B cell (primary cell): ENCODE measurements around the gene CIAO2A. TPM values are rescaled to one million over a fixed set of nuclear protein-coding genes. Genes with fewer than 3 reads are reported as not detected.

Experiments used
- ATAC-seq: fragments of 200-7000 bp; cut with Tn5 transposase; one replicate; pipeline ENCODE4 v1.10.0; 2021; ENCODE audit warnings: low read depth, mild to moderate bottlenecking, moderate number of reproducible peaks, moderate library complexity
- CTCF ChIA-PET: fragments of 350-600 bp; sonication (Branson Sonifier 250); formaldehyde crosslinking; loops from one replicate; lab custom pipeline; 2021; ENCODE audit warnings: antibody characterized with exemption, inconsistent platforms; lab: Charles Lee
- POLR2A ChIA-PET: fragments of 350-600 bp; sonication (Branson Sonifier 250); formaldehyde crosslinking; loops from one replicate; lab custom pipeline; 2021; ENCODE audit warnings: antibody characterized with exemption; lab: Charles Lee
- DNase-seq: peaks from one replicate; pipeline ENCODE4 v3.0.0; 2013
- H2AFZ ChIP-seq: 2 replicates; pipeline ENCODE4 v1.6.1; 2012; ENCODE audit warnings: mild to moderate bottlenecking, low read depth, low read length; ENCODE audit not compliant: insufficient read depth, poor library complexity, severe bottlenecking
- H3K27ac ChIP-seq, 2 donors: 1 replicate in 1 of 2; 2 replicates in 1 of 2; pipeline ENCODE4 v1.5.1; 2012 to 2013; ENCODE audit warnings: low read length in 2 of 2, mild to moderate bottlenecking in 2 of 2, moderate library complexity in 1 of 2
- H3K27me3 ChIP-seq, 4 experiments: fragments of 200-600 bp in 1 of 4; sonication (generic) in 1 of 4; replicated peaks in 1 of 4; 1 replicate in 2 of 4; 2 replicates in 2 of 4; pipeline versions ENCODE4 v1.6.1 to v1.7.0; 2013 to 2016; ENCODE audit warnings: low read length in 3 of 4, mild to moderate bottlenecking in 2 of 4, mixed read lengths in 1 of 4, moderate library complexity in 1 of 4; ENCODE audit not compliant: insufficient read depth in 4 of 4, control insufficient read depth in 3 of 4; ENCODE audit errors: control extremely low read depth in 1 of 4
- H3K36me3 ChIP-seq, 2 experiments: replicated peaks in 1 of 2; 1 replicate in 1 of 2; 2 replicates in 1 of 2; pipeline versions ENCODE4 v1.6.1 to v1.7.1; 2013; ENCODE audit warnings: low read length in 1 of 2; ENCODE audit not compliant: insufficient read depth in 2 of 2, control insufficient read depth in 1 of 2; ENCODE audit errors: control extremely low read depth in 1 of 2, extremely low read depth in 1 of 2
- H3K4me1 ChIP-seq, 2 donors: fragments of 200-600 bp in 1 of 2; sonication (generic) in 1 of 2; 1 replicate in 1 of 2; 2 replicates in 1 of 2; pipeline versions ENCODE4 v1.5.1 to v1.6.1; 2013 to 2017; ENCODE audit warnings: low read length in 2 of 2; ENCODE audit not compliant: control insufficient read depth in 2 of 2, insufficient read depth in 2 of 2
- H3K4me2 ChIP-seq: replicated peaks from 2 replicates; pipeline ENCODE3; 2012; ENCODE audit warnings: mild to moderate bottlenecking, low read depth, low read length; ENCODE audit not compliant: poor library complexity, severe bottlenecking
- H3K4me3 ChIP-seq, 5 experiments: fragments of 200-600 bp in 1 of 5; sonication (generic) in 1 of 5; 1 replicate in 3 of 5; 2 replicates in 2 of 5; pipeline versions ENCODE4 v1.5.1 to v1.7.0; 2011 to 2016; ENCODE audit warnings: low read length in 4 of 5, mild to moderate bottlenecking in 4 of 5, low read depth in 2 of 5, control low read depth in 1 of 5, moderate library complexity in 1 of 5; ENCODE audit not compliant: insufficient read depth in 1 of 5; ENCODE audit errors: control extremely low read depth in 1 of 5, extremely low read depth in 1 of 5
- H3K79me2 ChIP-seq: fragments of 200-600 bp; sonication (generic); one replicate; pipeline ENCODE4 v1.6.0; 2016; ENCODE audit warnings: low read length; ENCODE audit not compliant: control insufficient read depth, insufficient read depth
- H3K9ac ChIP-seq: fragments of 200-600 bp; sonication (generic); 2 replicates; pipeline ENCODE4 v1.6.1; 2017; ENCODE audit warnings: mild to moderate bottlenecking, low read length, moderate library complexity
- H3K9me3 ChIP-seq, 3 donors: one replicate each; pipeline versions ENCODE4 v1.6.1 to v1.7.1; 2013; ENCODE audit warnings: low read length in 2 of 3; ENCODE audit not compliant: control insufficient read depth in 2 of 3, insufficient read depth in 1 of 3; ENCODE audit errors: control extremely low read depth in 1 of 3
- H4K20me1 ChIP-seq: 2 replicates; pipeline ENCODE4 v1.6.0; 2012; ENCODE audit warnings: mild to moderate bottlenecking, low read length; ENCODE audit not compliant: insufficient read depth, control insufficient read depth, poor library complexity, severe bottlenecking
- H3K27ac Mint-ChIP-seq: one replicate; pipeline ENCODE4 v1.8.0; 2021; ENCODE audit warnings: mixed read lengths
- H3K27me3 Mint-ChIP-seq: one replicate; pipeline ENCODE4 v1.8.0; 2021; ENCODE audit warnings: mixed read lengths
- H3K4me1 Mint-ChIP-seq: one replicate; pipeline ENCODE4 v1.8.0; 2021; ENCODE audit warnings: mixed read lengths
- H3K4me3 Mint-ChIP-seq: one replicate; pipeline ENCODE4 v1.8.0; 2021; ENCODE audit warnings: mixed read lengths
- H3K9me3 Mint-ChIP-seq: one replicate; pipeline ENCODE4 v1.8.0; 2022; ENCODE audit warnings: mixed read lengths; ENCODE audit not compliant: insufficient read depth
- EZH2 ChIP-seq: IDR thresholded peaks from 2 replicates; pipeline ENCODE4 v1.6.1; 2012; ENCODE audit warnings: borderline replicate concordance, low read depth, mild to moderate bottlenecking, moderate library complexity, low read length; ENCODE audit not compliant: insufficient read depth, poor library complexity, severe bottlenecking
- WGBS: methylation state at CpG from one replicate; pipeline ENCODE4 v1.1.5; 2013; ENCODE audit warnings: missing lambda C conversion rate; ENCODE audit not compliant: insufficient coverage; 5-methylcytosine and 5-hydroxymethylcytosine counted together
- intact Hi-C: fragments of 100-400 bp; cut with micrococcal nuclease; formaldehyde crosslinking; loops from one replicate; pipeline ENCODE4 v1.10.0; 2022
- polyA minus RNA-seq: library from RNA; depleted of rRNA, polyadenylated mRNA; stranded (reverse); fragments of >200 nt; gene quantifications from 2 replicates; pipeline ENCODE4 v1.2.3, GENCODE V29; 2012
- polyA plus RNA-seq: library from polyadenylated mRNA; depleted of rRNA; stranded (reverse); fragments of >200 nt; gene quantifications from 2 replicates; pipeline ENCODE4 v1.2.3, GENCODE V29; 2012
- total RNA-seq, 2 donors: library from RNA; stranded (reverse); fragments of 120-200 nt in 1 of 2; gene quantifications; 1 replicate in 1 of 2; 2 replicates in 1 of 2; pipeline versions ENCODE4 v1.2.3 to v1.2.4, GENCODE V29; 2013 to 2022
- TF ChIP-seq, protein P1 (sequence below): fragments of 200-600 bp; IDR thresholded peaks from one replicate; pipeline ENCODE4 v1.8.0; 2022; ENCODE audit warnings: antibody characterized with exemption, mild to moderate bottlenecking

Gene CIAO2A, protein sequence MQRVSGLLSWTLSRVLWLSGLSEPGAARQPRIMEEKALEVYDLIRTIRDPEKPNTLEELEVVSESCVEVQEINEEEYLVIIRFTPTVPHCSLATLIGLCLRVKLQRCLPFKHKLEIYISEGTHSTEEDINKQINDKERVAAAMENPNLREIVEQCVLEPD
- total RNA-seq (64.4 and 68.2 TPM in 2 replicates), polyA plus RNA-seq (71.5 and 101 TPM in 2 replicates), polyA minus RNA-seq (44.7 and 49.3 TPM in 2 replicates)
- total RNA-seq (2013) = 137 TPM

DNA sequence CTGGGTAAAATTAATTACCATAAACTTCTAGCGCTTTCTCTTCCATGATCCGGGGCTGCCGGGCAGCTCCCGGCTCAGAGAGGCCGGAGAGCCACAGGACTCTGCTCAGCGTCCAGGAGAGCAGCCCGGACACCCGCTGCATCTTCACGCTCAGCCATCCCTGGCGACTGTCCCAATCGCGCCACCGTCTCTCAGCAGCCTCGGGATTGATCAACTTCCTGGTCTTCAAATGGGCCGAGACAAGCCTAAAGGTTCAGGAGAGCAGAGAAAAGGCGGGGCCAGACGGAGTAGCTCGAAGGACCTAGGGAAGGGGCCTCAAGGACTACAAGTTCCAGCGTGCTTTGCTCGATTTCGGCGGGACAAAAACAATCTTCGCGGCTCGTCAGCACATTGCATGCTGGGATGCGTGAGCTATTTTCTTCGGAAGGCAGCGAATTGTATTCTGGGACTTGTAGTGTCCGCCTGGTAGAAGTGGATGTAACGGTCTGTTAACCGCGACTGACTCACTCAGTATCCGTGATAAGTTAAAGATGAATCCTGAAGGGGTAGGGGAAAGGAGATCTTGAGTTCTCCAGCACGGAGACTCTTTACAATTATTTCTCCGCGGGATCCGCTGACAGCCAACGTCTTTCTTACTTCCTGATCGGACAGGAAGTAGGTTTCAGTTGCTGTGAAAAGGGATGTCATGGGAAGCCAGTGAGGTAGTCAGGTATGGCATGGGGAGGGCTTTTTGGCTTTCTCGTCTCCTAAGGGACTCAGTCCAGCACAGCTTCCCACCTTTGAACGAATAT is at the start of gene CIAO2A:
CIAO2A (minus strand) TSS at position 212 of the 791 bp plus-strand sequence; CDS start at position 142, 70 bp downstream.
- peak within 1 kb of the TSS; percentile 76 to 94 (median 84) for H3K4me3 ChIP-seq
- TF ChIP-seq EZH2 = no peak
- TF ChIP-seq, protein P1, sequence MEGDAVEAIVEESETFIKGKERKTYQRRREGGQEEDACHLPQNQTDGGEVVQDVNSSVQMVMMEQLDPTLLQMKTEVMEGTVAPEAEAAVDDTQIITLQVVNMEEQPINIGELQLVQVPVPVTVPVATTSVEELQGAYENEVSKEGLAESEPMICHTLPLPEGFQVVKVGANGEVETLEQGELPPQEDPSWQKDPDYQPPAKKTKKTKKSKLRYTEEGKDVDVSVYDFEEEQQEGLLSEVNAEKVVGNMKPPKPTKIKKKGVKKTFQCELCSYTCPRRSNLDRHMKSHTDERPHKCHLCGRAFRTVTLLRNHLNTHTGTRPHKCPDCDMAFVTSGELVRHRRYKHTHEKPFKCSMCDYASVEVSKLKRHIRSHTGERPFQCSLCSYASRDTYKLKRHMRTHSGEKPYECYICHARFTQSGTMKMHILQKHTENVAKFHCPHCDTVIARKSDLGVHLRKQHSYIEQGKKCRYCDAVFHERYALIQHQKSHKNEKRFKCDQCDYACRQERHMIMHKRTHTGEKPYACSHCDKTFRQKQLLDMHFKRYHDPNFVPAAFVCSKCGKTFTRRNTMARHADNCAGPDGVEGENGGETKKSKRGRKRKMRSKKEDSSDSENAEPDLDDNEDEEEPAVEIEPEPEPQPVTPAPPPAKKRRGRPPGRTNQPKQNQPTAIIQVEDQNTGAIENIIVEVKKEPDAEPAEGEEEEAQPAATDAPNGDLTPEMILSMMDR = no peak
- Mint-ChIP-seq H3K27ac (peak within 1 kb of the TSS; percentile 98), H3K4me1 (peaks cover 82% of the 10 kb centered on the region), H3K4me3 (peak within 1 kb of the TSS; percentile 97), H3K9me3 (no peaks in the 10 kb centered on the region), H3K27me3 (no peaks in the 10 kb centered on the region)
- H3K79me2 ChIP-seq = peaks cover 87% of the 10 kb centered on the region
- no peaks in the 10 kb centered on the region for H3K9me3 ChIP-seq
- H3K4me1 ChIP-seq = peaks cover 79% of the 10 kb centered on the region in 2 donors
- peak within 1 kb of the TSS; percentile 83 for H3K9ac ChIP-seq
- ChIA-PET POLR2A (interaction anchor here (0.7 to 2.2 kb wide), 13 partner anchors 9 to 800 kb away, joined by 3 to 14 read pairs (median 4); partner anchors contain the start of genes PIF1 and SNX22), CTCF (interaction anchor here (0.6 to 4.6 kb wide), 14 partner anchors 16 to 732 kb away, joined by 3 to 33 read pairs (median 4); partner anchors contain the start of genes DAPK2, PIF1 and PPIB)
- intact Hi-C loops = loop anchor here (1.0 to 10.0 kb wide), 11 partner anchors 17 to 905 kb away; partner anchors contain the start of genes APH1B, CSNK1G1, PPIB and RAB8B
- ATAC-seq (peak; percentile 70), DNase-seq (peak; percentile 96)
- H3K4me2 ChIP-seq = peak within 1 kb of the TSS; percentile 93
- no peaks in the 10 kb centered on the region for H3K27me3 ChIP-seq
- H4K20me1 ChIP-seq = peaks cover 19% of the 10 kb centered on the region
- H3K27ac ChIP-seq = peak within 1 kb of the TSS; percentile 90 to 95
- under 1% methylated on average over 38 of the region's 41 CpGs for WGBS
- H2AFZ ChIP-seq = peak within 1 kb of the TSS; percentile 82
- no peaks in the 10 kb centered on the region for H3K36me3 ChIP-seq
